ENCODE measurements around the gene PIGT.

DNA sequence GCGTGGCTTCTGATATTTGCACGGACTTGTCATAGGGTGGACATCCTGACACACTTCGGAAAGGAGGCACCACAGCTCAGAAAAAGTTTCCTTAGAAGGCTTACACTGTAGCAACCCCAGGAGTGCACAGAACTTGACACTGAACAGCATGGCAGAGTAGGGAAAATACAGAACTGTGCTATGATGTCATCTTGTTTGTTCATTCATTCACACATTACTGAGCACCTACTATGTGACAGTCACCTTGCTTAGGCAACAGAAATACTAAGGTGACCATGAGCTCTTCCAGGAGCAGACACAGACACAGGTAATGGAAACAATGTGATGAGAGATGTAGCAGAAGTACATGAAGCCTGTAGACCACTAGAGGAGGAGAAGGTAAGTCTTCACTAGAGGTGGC is 2.5 kb upstream of the PIGT start:
- TF ChIP-seq, protein P1, sequence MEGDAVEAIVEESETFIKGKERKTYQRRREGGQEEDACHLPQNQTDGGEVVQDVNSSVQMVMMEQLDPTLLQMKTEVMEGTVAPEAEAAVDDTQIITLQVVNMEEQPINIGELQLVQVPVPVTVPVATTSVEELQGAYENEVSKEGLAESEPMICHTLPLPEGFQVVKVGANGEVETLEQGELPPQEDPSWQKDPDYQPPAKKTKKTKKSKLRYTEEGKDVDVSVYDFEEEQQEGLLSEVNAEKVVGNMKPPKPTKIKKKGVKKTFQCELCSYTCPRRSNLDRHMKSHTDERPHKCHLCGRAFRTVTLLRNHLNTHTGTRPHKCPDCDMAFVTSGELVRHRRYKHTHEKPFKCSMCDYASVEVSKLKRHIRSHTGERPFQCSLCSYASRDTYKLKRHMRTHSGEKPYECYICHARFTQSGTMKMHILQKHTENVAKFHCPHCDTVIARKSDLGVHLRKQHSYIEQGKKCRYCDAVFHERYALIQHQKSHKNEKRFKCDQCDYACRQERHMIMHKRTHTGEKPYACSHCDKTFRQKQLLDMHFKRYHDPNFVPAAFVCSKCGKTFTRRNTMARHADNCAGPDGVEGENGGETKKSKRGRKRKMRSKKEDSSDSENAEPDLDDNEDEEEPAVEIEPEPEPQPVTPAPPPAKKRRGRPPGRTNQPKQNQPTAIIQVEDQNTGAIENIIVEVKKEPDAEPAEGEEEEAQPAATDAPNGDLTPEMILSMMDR (conservative IDR thresholded peaks at IDR 0.05 in 1 of 2, IDR thresholded peaks at IDR 0.05 in 1 of 2; ENCODE audit: low read depth in 1 of 2, low read length in 2 of 2): no peak
- TF ChIP-seq EZH2 (IDR thresholded peaks at IDR 0.05; ENCODE audit: low read length, missing control alignments): no peak

Measured in fibroblast of lung (primary cell).